Skeletal muscle satellite cell (primary cell): Measurements from ENCODE around the gene LCE1E. TPM values are rescaled to one million over a fixed set of nuclear protein-coding genes. Genes with fewer than 3 reads are reported as not detected.
A peak's percentile ranks its signal among the peaks of the same experiment; 100 is the strongest.

Experiments
- H3K27me3 ChIP-seq: 2 replicates; pipeline ENCODE4 v1.7.0; 2013; ENCODE audit warnings: low read length; ENCODE audit not compliant: control insufficient read depth, insufficient read depth
- H3K36me3 ChIP-seq: 2 replicates; pipeline ENCODE4 v1.7.0; 2013; ENCODE audit warnings: mild to moderate bottlenecking, control low read depth, low read length; ENCODE audit not compliant: insufficient read depth
- H3K4me1 ChIP-seq: 2 replicates; pipeline ENCODE4 v1.7.0; 2013; ENCODE audit warnings: low read length; ENCODE audit not compliant: control insufficient read depth, insufficient read depth
- H3K4me2 ChIP-seq: 2 replicates; pipeline ENCODE4 v1.7.0; 2013; ENCODE audit warnings: mild to moderate bottlenecking, low read length
- H3K4me3 ChIP-seq: 2 replicates; pipeline ENCODE4 v1.7.0; 2013; ENCODE audit warnings: low read length
- H3K9ac ChIP-seq: 2 replicates; pipeline ENCODE4 v1.7.0; 2013; ENCODE audit warnings: mild to moderate bottlenecking, low read depth, low read length, moderate library complexity
- H3K9me3 ChIP-seq: replicated peaks from 2 replicates; pipeline ENCODE4 v1.7.0; 2013; ENCODE audit warnings: mild to moderate bottlenecking, control low read depth, low read length
- total RNA-seq: library from RNA; depleted of rRNA; stranded (reverse); fragments of >200 nt; gene quantifications from 2 replicates; pipeline ENCODE4 v1.2.3, GENCODE V29; 2012; rRNA removed

LCE1E gene
- not detected in 2 replicates for total RNA-seq

GRCh38 chr1:152786077-152786476 is at the start of gene LCE1E:
Gene LCE1E (plus strand): TSS chr1:152786257. CDS start chr1:152787300, 1,043 bp downstream.
- H3K4me2 ChIP-seq, result no peak within 1 kb of the TSS
- peaks cover 12% of the 10 kb centered on the region for H3K27me3 ChIP-seq
- no peaks in the 10 kb centered on the region for H3K36me3 ChIP-seq
- H3K4me3 ChIP-seq, result no peak within 1 kb of the TSS
- no peaks in the 10 kb centered on the region for H3K4me1 ChIP-seq
- no peaks in the 10 kb centered on the region for H3K9me3 ChIP-seq
- H3K9ac ChIP-seq, result no peak within 1 kb of the TSS

DNA sequence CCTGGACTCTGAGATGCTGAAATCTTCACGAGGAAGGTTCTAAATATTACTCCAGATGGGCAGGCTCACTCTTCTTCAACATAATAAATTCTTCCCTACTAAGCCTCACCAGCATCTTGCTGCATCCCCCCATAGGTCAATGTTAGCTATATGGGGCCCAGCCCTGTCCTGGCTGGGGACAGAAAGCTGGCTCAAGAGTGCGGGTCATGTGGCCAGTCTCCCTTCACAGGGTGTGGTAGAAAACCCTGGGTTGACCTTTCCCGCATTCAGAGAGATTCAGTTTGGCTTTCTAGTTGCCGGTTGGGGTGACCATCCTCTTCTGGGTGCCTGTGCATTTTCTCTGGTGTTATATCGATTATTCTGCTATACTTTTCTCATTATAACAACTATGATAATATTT is 48.1 kb upstream of the LCE1E start:
- no peaks in the 10 kb centered on the region for H3K9me3 ChIP-seq
- H3K4me3 ChIP-seq, result no peak overlapping the region
- no peaks in the 10 kb centered on the region for H3K36me3 ChIP-seq

GRCh38 chr1:152739841-152740240 is 46.2 kb upstream of the LCE1E start:
- no peak overlapping the region for H3K4me2 ChIP-seq
- H3K9ac ChIP-seq, result no peak overlapping the region
- H3K9me3 ChIP-seq, result no peaks in the 10 kb centered on the region
- H3K4me1 ChIP-seq, result no peaks in the 10 kb centered on the region
- peaks cover 10% of the 10 kb centered on the region for H3K27me3 ChIP-seq
- H3K4me3 ChIP-seq, result no peak overlapping the region
- no peaks in the 10 kb centered on the region for H3K36me3 ChIP-seq

More for the DNA sequence above, 48.1 kb upstream of the LCE1E start:
- no peak overlapping the region for H3K4me2 ChIP-seq
- H3K27me3 ChIP-seq, result peaks cover 10% of the 10 kb centered on the region
- H3K9ac ChIP-seq, result no peak overlapping the region
- no peaks in the 10 kb centered on the region for H3K4me1 ChIP-seq

DNA sequence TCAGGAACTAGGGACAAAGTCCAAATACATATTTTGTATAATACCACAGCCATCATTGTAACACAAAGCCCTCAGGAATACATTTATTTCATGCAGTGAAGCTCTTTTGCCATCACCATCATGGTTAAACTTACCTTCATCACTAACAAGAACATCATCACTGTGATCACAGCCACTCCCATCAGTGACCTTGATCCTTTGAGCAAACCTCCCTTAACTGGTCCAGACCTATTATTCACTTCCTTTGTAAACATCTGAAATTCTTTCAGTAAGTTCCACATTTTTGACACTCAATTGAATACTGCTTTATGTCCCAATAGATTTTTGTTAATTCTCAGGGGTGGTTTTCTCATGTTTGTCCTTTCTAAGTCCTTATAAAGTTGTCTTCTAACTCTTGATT is 44.4 kb upstream of the LCE1E start:
- no peak overlapping the region for H3K4me3 ChIP-seq
- H3K4me2 ChIP-seq, result no peak overlapping the region
- no peaks in the 10 kb centered on the region for H3K9me3 ChIP-seq
- H3K36me3 ChIP-seq, result no peaks in the 10 kb centered on the region
- H3K4me1 ChIP-seq, result no peaks in the 10 kb centered on the region
- H3K9ac ChIP-seq, result no peak overlapping the region
- H3K27me3 ChIP-seq, result peaks cover 6% of the 10 kb centered on the region

GRCh38 chr1:152743371-152744145 is 42.5 kb upstream of the LCE1E start:
- H3K36me3 ChIP-seq, result no peaks in the 10 kb centered on the region
- peaks cover 4% of the 10 kb centered on the region for H3K27me3 ChIP-seq
- H3K9ac ChIP-seq, result no peak overlapping the region
- H3K9me3 ChIP-seq, result no peaks in the 10 kb centered on the region
- H3K4me1 ChIP-seq, result no peaks in the 10 kb centered on the region
- no peak overlapping the region for H3K4me2 ChIP-seq
- H3K4me3 ChIP-seq, result no peak overlapping the region

DNA sequence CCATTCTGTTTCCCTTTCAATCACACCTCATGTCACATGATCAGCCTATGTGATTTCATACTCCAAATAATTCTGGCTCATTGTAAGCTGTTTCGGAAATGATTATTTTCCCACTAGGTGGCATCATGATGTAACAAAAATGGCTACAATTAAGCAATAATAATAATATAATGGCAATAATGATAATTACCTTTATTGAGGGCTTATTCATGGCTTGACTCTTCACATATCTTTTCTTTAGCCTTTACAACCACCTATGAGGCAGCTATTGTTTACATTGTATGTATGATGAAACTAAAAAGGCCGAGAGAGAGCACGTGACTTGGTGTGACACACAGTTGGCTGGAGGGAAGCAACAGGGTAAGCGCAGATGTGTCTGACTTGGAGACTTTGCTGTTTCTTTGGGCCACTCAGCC is 40.8 kb upstream of the LCE1E start:
- no peaks in the 10 kb centered on the region for H3K9me3 ChIP-seq
- H3K9ac ChIP-seq, result no peak overlapping the region
- peak overlapping the region; percentile 1 for H3K4me2 ChIP-seq
- H3K4me1 ChIP-seq, result no peaks in the 10 kb centered on the region
- peaks cover 2% of the 10 kb centered on the region for H3K27me3 ChIP-seq
- no peak overlapping the region for H3K4me3 ChIP-seq
- H3K36me3 ChIP-seq, result no peaks in the 10 kb centered on the region

DNA sequence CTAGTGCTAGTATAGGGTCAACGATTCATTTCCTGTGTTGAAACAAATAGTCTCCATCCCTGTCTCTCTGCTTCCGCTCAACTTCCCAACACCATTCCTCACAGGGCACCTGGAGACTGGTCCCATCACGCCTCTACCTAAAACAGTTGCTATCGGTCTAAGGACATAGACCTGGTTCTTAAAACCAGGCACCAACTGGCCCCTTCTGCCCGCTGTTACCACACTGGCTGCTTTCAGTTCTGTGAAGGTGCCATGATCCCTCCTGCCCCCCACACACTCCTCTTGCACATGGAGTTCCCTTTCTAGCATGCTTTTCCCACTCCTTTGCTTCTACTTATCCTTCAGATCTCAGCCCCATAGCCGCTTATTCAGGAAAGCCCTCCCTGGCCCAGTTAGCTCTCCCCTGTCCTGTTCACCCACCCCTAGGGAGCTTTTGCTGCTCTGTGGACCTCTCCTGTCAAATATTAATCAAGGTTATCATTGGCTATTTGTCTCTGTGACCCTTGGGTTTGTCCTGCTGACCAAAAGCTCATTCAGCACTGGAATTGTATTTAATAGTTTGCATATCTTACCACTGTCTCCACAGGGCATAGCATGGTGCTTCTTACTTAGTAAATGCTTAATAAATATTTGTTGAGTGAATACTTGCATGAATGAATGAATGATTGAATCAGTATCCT is 40.2 kb upstream of the LCE1E start:
- H3K9ac ChIP-seq, result no peak overlapping the region
- no peaks in the 10 kb centered on the region for H3K9me3 ChIP-seq
- no peaks in the 10 kb centered on the region for H3K27me3 ChIP-seq
- no peaks in the 10 kb centered on the region for H3K36me3 ChIP-seq
- peak overlapping the region; percentile 1 for H3K4me2 ChIP-seq
- no peaks in the 10 kb centered on the region for H3K4me1 ChIP-seq
- H3K4me3 ChIP-seq, result no peak overlapping the region

- Histone ChIP-seq H3K9ac (no peak overlapping the region), H3K4me3 (no peak overlapping the region), H3K4me2 (no peak overlapping the region), H3K36me3 (no peaks in the 10 kb centered on the region), H3K9me3 (no peaks in the 10 kb centered on the region), H3K27me3 (no peaks in the 10 kb centered on the region), H3K4me1 (peaks cover 8% of the 10 kb centered on the region)
These were observed 38.2 kb upstream of the LCE1E start for GRCh38 chr1:152747831-152748230.

- H3K9ac ChIP-seq, result no peak overlapping the region
- no peaks in the 10 kb centered on the region for H3K9me3 ChIP-seq
- peaks cover 9% of the 10 kb centered on the region for H3K4me1 ChIP-seq
- no peaks in the 10 kb centered on the region for H3K27me3 ChIP-seq
- H3K4me2 ChIP-seq, result peak overlapping the region; percentile 55
- H3K4me3 ChIP-seq, result no peak overlapping the region
- H3K36me3 ChIP-seq, result no peaks in the 10 kb centered on the region
These were observed 33.8 kb upstream of the LCE1E start for GRCh38 chr1:152752225-152752624.

DNA sequence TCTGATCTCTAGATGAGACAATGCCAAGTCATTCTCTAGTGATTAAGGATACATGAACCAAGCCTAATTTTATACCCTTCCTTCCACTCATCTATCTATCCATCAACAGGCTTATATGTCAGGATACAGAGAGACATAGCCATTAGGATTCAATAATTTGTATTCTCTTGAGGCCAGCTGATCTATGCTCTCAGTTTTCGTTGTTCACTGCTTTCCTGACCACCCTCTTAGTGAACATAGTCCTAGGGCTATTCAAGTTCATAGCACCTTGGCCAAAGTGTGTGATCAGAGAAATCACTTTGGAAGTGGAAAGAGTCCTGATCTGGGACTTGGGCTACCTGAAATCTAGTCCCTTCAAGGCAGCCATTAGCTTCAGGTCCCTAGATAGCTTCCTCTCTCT is 32.5 kb upstream of the LCE1E start:
- no peak overlapping the region for H3K9ac ChIP-seq
- H3K4me1 ChIP-seq, result peaks cover 9% of the 10 kb centered on the region
- H3K4me3 ChIP-seq, result no peak overlapping the region

GRCh38 chr1:152756872-152757271 is 29.2 kb upstream of the LCE1E start:
- H3K27me3 ChIP-seq, result no peaks in the 10 kb centered on the region
- peaks cover 9% of the 10 kb centered on the region for H3K4me1 ChIP-seq
- no peak overlapping the region for H3K4me2 ChIP-seq

More for the DNA sequence above, 32.5 kb upstream of the LCE1E start:
- Histone ChIP-seq H3K4me2 (no peak overlapping the region), H3K27me3 (no peaks in the 10 kb centered on the region), H3K9me3 (no peaks in the 10 kb centered on the region), H3K36me3 (no peaks in the 10 kb centered on the region)

More at GRCh38 chr1:152756872-152757271, 29.2 kb upstream of the LCE1E start:
- Histone ChIP-seq H3K9me3 (no peaks in the 10 kb centered on the region), H3K36me3 (no peaks in the 10 kb centered on the region), H3K9ac (no peak overlapping the region), H3K4me3 (no peak overlapping the region)
